ENCODE results near the gene CARMIL1.

CARMIL1 gene

GRCh38 chr6:25477006-25477590 is 197.9 kb downstream of the CARMIL1 start:
- DNase-seq (ENCODE audit: low read depth), result no peak

GRCh38 chr6:25478973-25479372 is 199.8 kb downstream of the CARMIL1 start:
- DNase-seq (ENCODE audit: low read depth), result no peak

- DNase-seq (ENCODE audit: low read depth), result no peak
Measured at GRCh38 chr6:25481267-25481666, 202.1 kb downstream of the CARMIL1 start.

DNA sequence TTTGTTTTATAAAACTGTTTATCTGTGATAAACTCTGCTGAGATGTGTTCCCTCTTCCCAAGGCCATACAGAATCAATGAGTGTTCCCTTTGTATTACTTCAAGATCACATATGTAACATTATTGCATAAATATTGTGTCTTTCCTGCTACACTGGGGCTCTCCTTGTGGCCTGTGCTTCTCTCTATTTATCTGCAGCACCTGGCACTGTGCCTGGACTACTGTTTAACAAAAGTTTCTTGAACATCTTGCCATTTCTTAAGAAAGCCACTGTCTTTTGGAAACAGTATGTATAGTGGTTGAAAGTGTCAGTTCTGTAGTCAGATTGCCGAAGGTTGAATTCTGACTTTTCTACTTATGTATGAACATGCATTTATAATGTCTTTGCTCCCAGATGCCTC is 203.8 kb downstream of the CARMIL1 start:
- no peak for DNase-seq (ENCODE audit: low read depth)

- DNase-seq (ENCODE audit: low read depth), result no peak
Measured at GRCh38 chr6:25483943-25484342, 204.8 kb downstream of the CARMIL1 start.

DNA sequence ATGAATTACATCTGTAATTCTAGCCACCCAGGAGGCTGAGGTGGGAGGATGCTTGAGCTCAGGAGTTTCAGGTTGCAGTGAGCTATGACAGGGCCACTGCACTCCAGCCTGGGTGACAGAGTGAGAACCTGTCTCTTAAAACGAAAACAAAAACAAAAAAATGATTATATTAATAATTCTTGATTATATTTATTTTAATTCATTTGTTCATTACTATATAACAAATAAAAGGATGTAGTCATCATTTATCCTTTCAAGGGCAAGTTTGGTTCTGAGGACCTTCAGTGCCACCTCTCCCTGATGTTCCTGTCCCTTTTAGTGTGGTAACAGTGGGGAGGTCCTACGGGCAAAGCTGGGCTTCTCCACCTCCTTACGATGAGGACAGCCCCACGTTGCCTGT is 205.7 kb downstream of the CARMIL1 start:
- DNase-seq (ENCODE audit: low read depth), result no peak

- DNase-seq (ENCODE audit: low read depth), result no peak
Measured at GRCh38 chr6:25485821-25486534, 206.8 kb downstream of the CARMIL1 start.

- no peak for DNase-seq (ENCODE audit: low read depth)
Measured at GRCh38 chr6:25486550-25486949, 207.4 kb downstream of the CARMIL1 start.

DNA sequence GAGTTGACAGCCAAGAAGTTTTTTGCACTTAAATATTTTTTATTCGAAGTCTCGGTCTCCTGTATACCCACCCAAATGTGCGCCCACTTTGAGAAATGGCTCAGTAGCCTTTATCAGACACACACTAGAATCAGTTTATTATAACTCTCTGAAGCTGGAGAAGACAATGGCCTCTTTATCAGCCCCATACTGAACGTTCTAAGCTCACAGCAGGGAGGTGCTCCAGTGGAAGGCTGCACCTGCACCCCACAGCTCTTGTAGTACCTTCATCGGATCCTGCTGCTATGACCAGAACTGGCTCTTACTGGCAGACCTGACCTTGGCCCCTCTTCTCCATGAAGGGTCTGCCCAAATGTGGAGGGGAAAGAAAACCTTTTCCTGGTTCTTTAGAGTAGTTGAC is 207.8 kb downstream of the CARMIL1 start:
- DNase-seq (ENCODE audit: low read depth), result no peak

DNA sequence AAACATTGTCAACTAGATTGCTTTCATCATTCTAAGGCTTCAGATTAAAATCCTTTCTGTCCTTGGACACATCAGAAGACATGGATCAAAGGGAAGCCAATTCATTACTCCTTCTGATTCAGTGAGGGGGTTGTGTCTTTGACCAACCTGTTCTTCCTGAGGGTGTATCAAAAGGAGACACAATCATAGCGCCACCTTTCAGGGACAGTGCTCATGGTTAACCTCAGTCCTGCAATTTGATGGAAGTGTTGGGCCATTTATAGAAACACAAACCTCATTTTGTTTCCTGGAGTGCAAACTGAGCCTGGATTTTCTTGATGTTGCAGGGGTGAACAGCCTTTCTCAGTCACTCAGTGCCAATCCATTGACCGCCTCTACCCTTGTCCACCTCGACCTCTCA is 209.0 kb downstream of the CARMIL1 start:
- no peak for DNase-seq (ENCODE audit: low read depth)

- no peak for DNase-seq (ENCODE audit: low read depth)
Measured at GRCh38 chr6:25489399-25489798, 210.2 kb downstream of the CARMIL1 start.

DNA sequence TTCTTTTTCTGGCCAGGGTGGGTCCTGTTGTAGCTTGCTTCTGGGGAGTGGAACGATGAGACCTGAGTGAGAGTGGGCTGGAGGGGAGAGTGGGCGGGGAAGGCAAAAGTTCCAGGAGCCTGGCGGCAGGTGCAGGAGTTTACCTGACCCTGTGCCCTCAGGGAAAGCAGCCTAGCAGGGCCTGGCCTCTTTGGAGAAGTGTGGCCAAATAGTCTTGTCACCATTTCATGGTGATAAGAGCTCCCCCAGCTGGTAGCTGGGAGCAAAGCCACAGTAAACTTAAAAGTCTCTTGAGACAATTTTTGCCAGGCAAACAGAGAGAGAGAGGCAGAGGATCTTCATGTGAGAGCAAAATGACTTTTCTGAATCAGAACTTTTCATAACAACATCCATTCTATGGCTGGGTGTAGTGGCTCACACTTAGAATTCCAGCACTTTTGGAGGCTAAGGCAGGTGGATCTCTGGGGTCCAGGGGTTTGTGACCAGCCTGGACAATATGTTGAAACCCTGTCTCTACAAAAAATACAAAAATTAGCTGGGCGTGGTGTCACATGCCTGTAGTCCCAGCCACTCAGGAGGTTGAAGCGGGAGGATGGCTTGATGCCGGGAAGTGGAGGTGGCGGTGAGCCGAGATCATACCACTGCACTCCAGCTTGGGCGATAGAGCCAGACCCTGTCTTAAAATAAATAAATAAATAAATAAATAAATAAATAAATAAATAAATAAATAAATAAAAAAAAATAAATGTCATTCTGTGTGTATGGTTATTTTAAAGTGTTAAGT is 211.0 kb downstream of the CARMIL1 start:
- DNase-seq (ENCODE audit: low read depth), result peak; percentile 46

DNA sequence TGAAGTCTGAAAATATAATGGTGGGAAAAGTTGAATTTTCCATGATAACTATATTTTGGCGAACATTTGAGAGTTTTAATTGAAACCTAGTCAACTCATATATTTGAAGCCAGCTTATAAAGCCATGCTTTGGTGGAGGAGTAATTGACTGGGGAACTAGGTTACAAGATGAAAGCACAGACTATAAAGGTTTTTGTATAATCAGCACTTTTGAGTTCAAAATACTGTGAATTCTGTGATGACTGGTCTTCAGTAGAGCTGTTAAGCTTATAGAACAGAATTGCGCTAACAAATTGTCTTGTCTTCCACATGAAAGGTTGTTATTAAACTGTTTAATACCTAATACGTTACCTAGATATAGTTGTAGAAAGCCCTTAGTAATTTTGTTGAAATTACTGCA is 213.8 kb downstream of the CARMIL1 start:
- no peak for DNase-seq (ENCODE audit: low read depth)

- DNase-seq (ENCODE audit: low read depth), result no peak
Measured at GRCh38 chr6:25494469-25494868, 215.3 kb downstream of the CARMIL1 start.

DNA sequence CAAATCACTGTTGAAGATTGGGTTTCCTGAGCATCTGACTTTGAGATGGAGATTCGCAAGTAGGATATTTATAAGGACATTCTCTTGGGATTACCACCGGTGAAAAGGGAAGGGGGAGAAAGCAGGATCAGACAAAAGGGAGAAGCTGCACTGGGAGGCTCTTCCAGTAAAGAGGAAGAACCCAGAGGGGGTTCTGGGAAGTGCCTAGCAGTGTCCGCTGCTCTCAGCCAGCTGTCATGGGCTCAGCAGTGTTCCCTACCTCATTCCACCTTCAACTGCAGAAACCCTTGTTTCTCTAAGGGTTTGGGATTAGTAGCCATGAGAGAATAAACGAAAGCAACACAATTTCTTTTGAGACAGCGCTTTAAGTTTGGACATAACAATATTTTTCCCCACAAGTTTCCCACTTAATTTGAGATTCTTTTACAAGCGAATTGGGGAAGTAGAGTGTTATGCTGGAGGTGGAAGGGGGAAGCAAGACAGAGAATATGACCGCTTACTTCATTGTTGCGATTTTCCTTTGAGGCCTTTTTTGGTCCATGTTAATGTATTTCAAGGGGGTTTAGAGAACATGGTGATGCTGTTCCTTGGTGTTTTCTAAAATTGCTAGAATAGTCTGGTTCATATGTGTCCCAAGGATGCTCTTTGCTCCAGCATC is 218.3 kb downstream of the CARMIL1 start:
- no peak for DNase-seq (ENCODE audit: low read depth)

- no peak for DNase-seq (ENCODE audit: low read depth)
Measured at GRCh38 chr6:25498505-25498904, 219.3 kb downstream of the CARMIL1 start.

GRCh38 chr6:25499615-25500235 is 220.6 kb downstream of the CARMIL1 start:
- DNase-seq (ENCODE audit: low read depth), result no peak

- DNase-seq (ENCODE audit: low read depth), result no peak
Measured at GRCh38 chr6:25503686-25504085, 224.5 kb downstream of the CARMIL1 start.

GRCh38 chr6:25504661-25505060 is 225.5 kb downstream of the CARMIL1 start:
- DNase-seq (ENCODE audit: low read depth), result no peak

DNA sequence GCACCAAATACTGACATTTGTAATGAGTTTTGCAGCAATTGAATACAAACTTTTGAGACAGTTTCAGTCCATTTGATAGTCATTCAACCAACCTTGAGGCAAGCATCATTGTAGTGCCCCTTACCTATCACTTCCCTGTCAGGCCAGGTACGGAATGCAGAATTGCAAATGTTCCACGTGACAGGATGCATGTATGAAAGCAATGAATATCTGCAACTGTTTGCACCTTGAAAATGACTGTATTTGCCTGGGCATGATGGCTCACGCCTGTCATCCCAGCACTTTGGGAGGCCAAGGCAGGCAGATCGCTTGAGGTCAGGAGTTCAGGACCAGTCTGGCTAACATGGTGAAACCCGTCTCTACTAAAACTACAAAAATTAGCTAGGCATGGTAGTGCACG is 226.8 kb downstream of the CARMIL1 start:
- DNase-seq (ENCODE audit: low read depth), result no peak

DNA sequence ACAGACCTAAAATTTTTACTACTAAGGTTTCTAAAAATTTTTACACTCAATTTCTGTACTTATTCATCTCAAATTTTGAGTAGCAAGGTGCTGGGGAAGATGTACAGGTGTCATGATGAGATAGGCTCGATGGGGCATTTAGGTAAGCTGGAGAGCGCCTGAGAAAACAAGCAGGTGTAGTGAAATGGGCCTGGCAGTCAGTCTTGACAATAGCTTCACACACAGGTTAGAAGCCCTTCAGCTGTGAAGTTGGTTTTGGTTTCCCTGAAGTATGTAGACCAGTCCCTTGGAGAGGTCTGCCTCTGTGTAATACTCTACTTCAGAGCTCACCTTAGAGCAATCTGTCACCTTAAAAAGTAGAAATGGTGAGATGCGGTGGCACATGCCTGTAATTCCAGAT is 228.9 kb downstream of the CARMIL1 start:
- no peak for DNase-seq (ENCODE audit: low read depth)

GRCh38 chr6:25511376-25511775 is 232.2 kb downstream of the CARMIL1 start:
- DNase-seq (ENCODE audit: low read depth), result no peak
